ENCODE results near the gene BCAS3. TPM values are rescaled to one million over a fixed set of nuclear protein-coding genes. Genes with fewer than 3 reads are reported as not detected.

Gene BCAS3
- total RNA-seq, 2 donors from 2014 or later, result 28.0 to 37.7 TPM

GRCh38 chr17:60717814-60718213 lies 40.2 kb downstream of the BCAS3 start:
- DNase-seq, result no peak
- no peaks in the 10 kb centered on the region for H3K27me3 Mint-ChIP-seq (ENCODE audit: insufficient read depth)
- H3K4me1 ChIP-seq (ENCODE audit: control insufficient read depth, insufficient read depth, low read length), result no peaks in the 10 kb centered on the region
- H3K9me3 Mint-ChIP-seq, result no peaks in the 10 kb centered on the region
- TF ChIP-seq CTCF (conservative IDR thresholded peaks at IDR 0.05), result no peak
- H3K27ac ChIP-seq (ENCODE audit: low read depth, low read length), result no peak overlapping the region
- peaks cover 3% of the 10 kb centered on the region for H3K36me3 Mint-ChIP-seq (ENCODE audit: low read depth)
- H3K4me3 Mint-ChIP-seq, result no peak overlapping the region
- no peak overlapping the region for H3K4me3 ChIP-seq (ENCODE audit: low read length)
- H3K27ac Mint-ChIP-seq, result no peak overlapping the region
- H3K9ac ChIP-seq (ENCODE audit: extremely low read depth, low read length, poor library complexity, severe bottlenecking), result no peak overlapping the region
- no peaks in the 10 kb centered on the region for H3K36me3 ChIP-seq (ENCODE audit: control insufficient read depth, insufficient read depth, low read length)
- no peaks in the 10 kb centered on the region for H3K4me1 Mint-ChIP-seq
- no peaks in the 10 kb centered on the region for H3K9me3 ChIP-seq (ENCODE audit: control insufficient read depth, low read length)
- H3K27me3 ChIP-seq (ENCODE audit: control insufficient read depth, insufficient read depth, low read length, poor library complexity, severe bottlenecking), result no peaks in the 10 kb centered on the region
- 95 to 96% methylated on average over 9 of the region's 9 CpGs for WGBS, 2 experiments (ENCODE audit: insufficient coverage in 1 of 2, insufficient read length in 1 of 2)

GRCh38 chr17:60720763-60721531 lies 43.3 kb downstream of the BCAS3 start:
- TF ChIP-seq CTCF (conservative IDR thresholded peaks at IDR 0.05), result peak; percentile 94
- Histone ChIP-seq H3K9me3 (ENCODE audit: control insufficient read depth, low read length) (no peaks in the 10 kb centered on the region), H3K9ac (ENCODE audit: extremely low read depth, low read length, poor library complexity, severe bottlenecking) (no peak overlapping the region), H3K4me3 (ENCODE audit: low read length) (no peak overlapping the region), H3K36me3 (ENCODE audit: control insufficient read depth, insufficient read depth, low read length) (no peaks in the 10 kb centered on the region), H3K27ac (ENCODE audit: low read depth, low read length) (no peak overlapping the region), H3K4me1 (ENCODE audit: control insufficient read depth, insufficient read depth, low read length) (no peaks in the 10 kb centered on the region), H3K27me3 (ENCODE audit: control insufficient read depth, insufficient read depth, low read length, poor library complexity, severe bottlenecking) (no peaks in the 10 kb centered on the region)
- Mint-ChIP-seq H3K9me3 (no peaks in the 10 kb centered on the region), H3K36me3 (ENCODE audit: low read depth) (peaks cover 3% of the 10 kb centered on the region), H3K27ac (no peak overlapping the region), H3K4me3 (no peak overlapping the region), H3K4me1 (no peaks in the 10 kb centered on the region), H3K27me3 (ENCODE audit: insufficient read depth) (no peaks in the 10 kb centered on the region)
- peak; percentile 70 for DNase-seq
- WGBS, 2 experiments (ENCODE audit: insufficient coverage in 1 of 2, insufficient read length in 1 of 2), result 37% methylated on average over 5 of the region's 5 CpGs; no CpG with 5 or more reads in 1 of the 2 experiments

GRCh38 chr17:60724647-60725046 lies 47.0 kb downstream of the BCAS3 start:
- Mint-ChIP-seq H3K4me1 (no peaks in the 10 kb centered on the region), H3K4me3 (no peak overlapping the region), H3K27ac (no peak overlapping the region), H3K9me3 (no peaks in the 10 kb centered on the region), H3K27me3 (ENCODE audit: insufficient read depth) (no peaks in the 10 kb centered on the region), H3K36me3 (ENCODE audit: low read depth) (peaks cover 6% of the 10 kb centered on the region)
- Histone ChIP-seq H3K36me3 (ENCODE audit: control insufficient read depth, insufficient read depth, low read length) (no peaks in the 10 kb centered on the region), H3K4me1 (ENCODE audit: control insufficient read depth, insufficient read depth, low read length) (no peaks in the 10 kb centered on the region), H3K9me3 (ENCODE audit: control insufficient read depth, low read length) (no peaks in the 10 kb centered on the region), H3K27ac (ENCODE audit: low read depth, low read length) (no peak overlapping the region), H3K27me3 (ENCODE audit: control insufficient read depth, insufficient read depth, low read length, poor library complexity, severe bottlenecking) (no peaks in the 10 kb centered on the region), H3K4me3 (ENCODE audit: low read length) (no peak overlapping the region), H3K9ac (ENCODE audit: extremely low read depth, low read length, poor library complexity, severe bottlenecking) (no peak overlapping the region)
- TF ChIP-seq CTCF (conservative IDR thresholded peaks at IDR 0.05), result no peak
- no peak for DNase-seq
